Measurements from ENCODE around the gene UBE2E1. TPM values are rescaled to one million over a fixed set of nuclear protein-coding genes. Genes with fewer than 3 reads are reported as not detected.

The UBE2E1 gene
- total and polyA plus RNA-seq, 2 experiments from 2014 or later, result 39.9 to 120 TPM

- TF ChIP-seq REST (IDR thresholded peaks at IDR 0.05; ENCODE audit: unreplicated experiment) (no peak), ZNF462 (CRISPR knock-in tag; IDR thresholded peaks at IDR 0.05) (no peak), NANOG (IDR thresholded peaks at IDR 0.05; ENCODE audit: borderline replicate concordance) (no peak)
Measured at GRCh38 chr3:23767546-23767945, 38.2 kb upstream of the UBE2E1 start (continued).

GRCh38 chr3:23775254-23775909, 30.4 kb upstream of the UBE2E1 start:
- H3K36me3 ChIP-seq (ENCODE audit: insufficient read depth), result no peaks in the 10 kb centered on the region
- H3K27ac ChIP-seq (ENCODE audit: low read depth), result no peak overlapping the region
- H3K4me3 ChIP-seq, result no peak overlapping the region
- no peaks in the 10 kb centered on the region for H3K27me3 ChIP-seq (ENCODE audit: insufficient read depth)
- H4K20me1 ChIP-seq (replicated peaks; ENCODE audit: insufficient read depth), result no peaks in the 10 kb centered on the region
- no peak overlapping the region for H3K4me2 ChIP-seq
- H3K4me1 ChIP-seq (ENCODE audit: insufficient read depth), result no peaks in the 10 kb centered on the region
- no peak overlapping the region for H3K27ac Mint-ChIP-seq
- no peak overlapping the region for H3K4me3 Mint-ChIP-seq
- no peaks in the 10 kb centered on the region for H3K27me3 Mint-ChIP-seq (ENCODE audit: insufficient read depth, low read depth, poor library complexity)
- no peaks in the 10 kb centered on the region; the same call in 2 of the 3 replicates for H3K9me3 Mint-ChIP-seq
- H3K4me1 Mint-ChIP-seq, result peaks cover 2% of the 10 kb centered on the region; the same call in 1 of the 3 replicates
- DNase-seq (ENCODE audit: low spot score), result no peak
- no peak for ATAC-seq
- no peaks in the 10 kb centered on the region for H3K79me2 ChIP-seq (replicated peaks; ENCODE audit: insufficient read depth)
- H3F3A ChIP-seq (replicated peaks; ENCODE audit: low read depth), result no peaks in the 10 kb centered on the region
- H2AFZ ChIP-seq, result no peak overlapping the region
- H3K36me3 Mint-ChIP-seq (ENCODE audit: low read depth), result no peaks in the 10 kb centered on the region
- no peaks in the 10 kb centered on the region for H3K9me2 ChIP-seq (ENCODE audit: insufficient read depth)
- TF ChIP-seq REST (IDR thresholded peaks at IDR 0.05; ENCODE audit: unreplicated experiment) (no peak), STAT1 (IDR thresholded peaks at IDR 0.05; ENCODE audit: unreplicated experiment) (no peak), CTCF (conservative IDR thresholded peaks at IDR 0.05; ENCODE audit: low read depth in 2 of 2) (no peak), ZNF114 (CRISPR knock-in tag; IDR thresholded peaks at IDR 0.05) (no peak), EZH2phosphoT487 (IDR thresholded peaks at IDR 0.05; ENCODE audit: unreplicated experiment) (no peak), POLR2AphosphoS5 (IDR thresholded peaks at IDR 0.05; ENCODE audit: low read depth) (no peak), NANOG (IDR thresholded peaks at IDR 0.05; ENCODE audit: borderline replicate concordance) (no peak), CREB1 (CRISPR knock-in tag; IDR thresholded peaks at IDR 0.05; ENCODE audit: low read depth) (no peak)

All from GM23338 (cell line).